NCI-H446 (cell line): ENCODE data around the gene DDX6.
A peak's percentile ranks its signal among the peaks of the same experiment; 100 is the strongest.
"Not testable (repeated sequence)": the region's sequence is repeated elsewhere in the genome, so short reads cannot be mapped to it uniquely, and the experiment has no call there.

ENCODE experiments used
- DNase-seq, 2 experiments: peaks; one replicate each; lab custom pipeline; 2025; lab: John Stamatoyannopoulos, UW

The DDX6 gene

GRCh38 chr11:118790357-118791110 is 430 bp downstream of the DDX6 start:
- peak; percentile 59 to 88 for DNase-seq

GRCh38 chr11:118789501-118790356 is 1.2 kb downstream of the DDX6 start:
- no peak for DNase-seq

GRCh38 chr11:118786657-118787056 is 4.3 kb downstream of the DDX6 start:
- no peak for DNase-seq

GRCh38 chr11:118785362-118785761 is 5.6 kb downstream of the DDX6 start:
- DNase-seq: no peak

GRCh38 chr11:118783724-118784495 is 7.1 kb downstream of the DDX6 start:
- no peak for DNase-seq

- DNase-seq: not testable (repeated sequence)
Observed at GRCh38 chr11:118783324-118783723, 7.6 kb downstream of the DDX6 start.

GRCh38 chr11:118778898-118779297 is 12.1 kb downstream of the DDX6 start:
- no peak for DNase-seq

GRCh38 chr11:118774032-118774431 is 16.9 kb downstream of the DDX6 start:
- no peak for DNase-seq

GRCh38 chr11:118771547-118772288 is 19.2 kb downstream of the DDX6 start:
- no peak for DNase-seq

GRCh38 chr11:118768690-118769089 is 22.3 kb downstream of the DDX6 start:
- DNase-seq: no peak

- no peak for DNase-seq
Observed at GRCh38 chr11:118766035-118766434, 24.9 kb downstream of the DDX6 start.

- not testable (repeated sequence) for DNase-seq
Observed at GRCh38 chr11:118765095-118765691, 25.8 kb downstream of the DDX6 start.

- DNase-seq: no peak
Observed at GRCh38 chr11:118763041-118763440, 27.9 kb downstream of the DDX6 start.

GRCh38 chr11:118761981-118762380 is 29.0 kb downstream of the DDX6 start:
- not testable (repeated sequence) for DNase-seq

- no peak for DNase-seq
Observed at GRCh38 chr11:118757876-118758399, 33.0 kb downstream of the DDX6 start.

GRCh38 chr11:118752654-118753053 is 38.3 kb downstream of the DDX6 start:
- no peak for DNase-seq

- no peak for DNase-seq
Observed at GRCh38 chr11:118749429-118749828, 41.5 kb downstream of the DDX6 start.

- no peak for DNase-seq
Observed at GRCh38 chr11:118748056-118748455, 42.9 kb downstream of the DDX6 start.

- DNase-seq: no peak
Observed at GRCh38 chr11:118746988-118747585, 43.9 kb downstream of the DDX6 start.

- peak in 1 of 2 experiments; percentile 48 for DNase-seq
Observed at GRCh38 chr11:118744046-118744445, 46.9 kb downstream of the DDX6 start.

- DNase-seq: no peak
Observed at GRCh38 chr11:118742304-118742703, 48.7 kb downstream of the DDX6 start.
